Measurements from ENCODE around the gene OSMR.

DNA sequence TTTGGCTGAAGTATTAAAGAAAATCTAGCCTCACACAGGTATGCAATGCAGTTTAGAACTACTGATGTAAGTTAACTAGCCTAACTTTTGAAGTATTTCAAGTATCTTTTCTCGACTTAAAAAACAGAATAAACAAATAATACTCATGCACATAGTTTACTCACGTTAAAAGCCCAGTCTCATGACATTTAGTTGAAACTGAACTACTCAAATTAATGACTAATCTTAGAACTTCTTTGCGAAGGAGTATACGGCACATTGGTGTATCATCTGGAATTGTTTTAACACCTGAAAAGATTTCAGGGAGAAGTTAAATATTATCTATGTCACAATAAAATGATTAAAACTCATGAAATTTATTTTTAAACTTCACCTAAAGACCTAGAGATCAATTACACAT is 98.5 kb downstream of the OSMR start:
- no peak for TF ChIP-seq POLR2A (IDR thresholded peaks at IDR 0.05)
- TF ChIP-seq, protein P1, sequence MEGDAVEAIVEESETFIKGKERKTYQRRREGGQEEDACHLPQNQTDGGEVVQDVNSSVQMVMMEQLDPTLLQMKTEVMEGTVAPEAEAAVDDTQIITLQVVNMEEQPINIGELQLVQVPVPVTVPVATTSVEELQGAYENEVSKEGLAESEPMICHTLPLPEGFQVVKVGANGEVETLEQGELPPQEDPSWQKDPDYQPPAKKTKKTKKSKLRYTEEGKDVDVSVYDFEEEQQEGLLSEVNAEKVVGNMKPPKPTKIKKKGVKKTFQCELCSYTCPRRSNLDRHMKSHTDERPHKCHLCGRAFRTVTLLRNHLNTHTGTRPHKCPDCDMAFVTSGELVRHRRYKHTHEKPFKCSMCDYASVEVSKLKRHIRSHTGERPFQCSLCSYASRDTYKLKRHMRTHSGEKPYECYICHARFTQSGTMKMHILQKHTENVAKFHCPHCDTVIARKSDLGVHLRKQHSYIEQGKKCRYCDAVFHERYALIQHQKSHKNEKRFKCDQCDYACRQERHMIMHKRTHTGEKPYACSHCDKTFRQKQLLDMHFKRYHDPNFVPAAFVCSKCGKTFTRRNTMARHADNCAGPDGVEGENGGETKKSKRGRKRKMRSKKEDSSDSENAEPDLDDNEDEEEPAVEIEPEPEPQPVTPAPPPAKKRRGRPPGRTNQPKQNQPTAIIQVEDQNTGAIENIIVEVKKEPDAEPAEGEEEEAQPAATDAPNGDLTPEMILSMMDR (IDR thresholded peaks at IDR 0.05) = no peak
- TF ChIP-seq POLR2AphosphoS5 (IDR thresholded peaks at IDR 0.05; ENCODE audit: insufficient read depth in 1 of 2, low read depth in 1 of 2) = no peak

Data from vagina (tissue), 2 donors.